ENCODE results near the gene TMPRSS4. TPM values are rescaled to one million over a fixed set of nuclear protein-coding genes. Genes with fewer than 3 reads are reported as not detected.

TMPRSS4 gene
- total RNA-seq, 2 experiments from 2014 or later: not detected

DNA sequence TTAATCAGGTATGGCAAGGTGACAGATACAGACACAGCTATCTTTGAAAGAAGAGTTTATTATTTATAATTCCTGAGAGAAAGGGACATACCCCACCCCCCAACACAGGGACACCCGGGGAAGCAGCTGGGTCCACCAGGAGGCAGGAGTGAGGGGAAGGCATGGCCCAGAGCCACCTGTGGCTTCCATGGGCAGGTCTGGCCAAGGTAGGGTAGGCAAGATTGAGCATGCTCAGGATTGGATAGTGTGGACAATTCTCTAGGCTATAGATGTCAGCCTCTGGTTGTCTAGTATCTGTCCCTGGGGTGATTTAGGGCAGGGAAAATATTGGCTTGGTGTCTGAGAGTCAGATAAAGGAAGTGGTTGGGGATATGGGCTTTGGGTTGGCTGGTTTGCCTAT lies 37.4 kb downstream of the TMPRSS4 start:
- Mint-ChIP-seq H3K27ac (no peak overlapping the region), H3K36me3 (ENCODE audit: low read depth) (no peaks in the 10 kb centered on the region), H3K27me3 (peaks cover 12% of the 10 kb centered on the region), H3K4me1 (ENCODE audit: low read depth) (no peaks in the 10 kb centered on the region), H3K4me3 (no peak overlapping the region), H3K9me3 (no peaks in the 10 kb centered on the region)
- Histone ChIP-seq H3K4me3 (ENCODE audit: low read length) (no peak overlapping the region), H3K27ac (ENCODE audit: low read depth in 1 of 2, low read length in 2 of 2) (no peak overlapping the region), H3K27me3 (ENCODE audit: control insufficient read depth in 1 of 2, insufficient read depth in 2 of 2, low read length in 2 of 2) (peaks cover 0 to 3% of the 10 kb centered on the region in 2 experiments), H3K4me1 (ENCODE audit: insufficient read depth, low read length) (peaks cover 3% of the 10 kb centered on the region), H3K9me3 (ENCODE audit: control insufficient read depth in 1 of 2, insufficient read depth in 1 of 2, low read length in 2 of 2) (no peaks in the 10 kb centered on the region), H3K36me3 (ENCODE audit: insufficient read depth, low read length) (no peaks in the 10 kb centered on the region)
- TF ChIP-seq, protein P1, sequence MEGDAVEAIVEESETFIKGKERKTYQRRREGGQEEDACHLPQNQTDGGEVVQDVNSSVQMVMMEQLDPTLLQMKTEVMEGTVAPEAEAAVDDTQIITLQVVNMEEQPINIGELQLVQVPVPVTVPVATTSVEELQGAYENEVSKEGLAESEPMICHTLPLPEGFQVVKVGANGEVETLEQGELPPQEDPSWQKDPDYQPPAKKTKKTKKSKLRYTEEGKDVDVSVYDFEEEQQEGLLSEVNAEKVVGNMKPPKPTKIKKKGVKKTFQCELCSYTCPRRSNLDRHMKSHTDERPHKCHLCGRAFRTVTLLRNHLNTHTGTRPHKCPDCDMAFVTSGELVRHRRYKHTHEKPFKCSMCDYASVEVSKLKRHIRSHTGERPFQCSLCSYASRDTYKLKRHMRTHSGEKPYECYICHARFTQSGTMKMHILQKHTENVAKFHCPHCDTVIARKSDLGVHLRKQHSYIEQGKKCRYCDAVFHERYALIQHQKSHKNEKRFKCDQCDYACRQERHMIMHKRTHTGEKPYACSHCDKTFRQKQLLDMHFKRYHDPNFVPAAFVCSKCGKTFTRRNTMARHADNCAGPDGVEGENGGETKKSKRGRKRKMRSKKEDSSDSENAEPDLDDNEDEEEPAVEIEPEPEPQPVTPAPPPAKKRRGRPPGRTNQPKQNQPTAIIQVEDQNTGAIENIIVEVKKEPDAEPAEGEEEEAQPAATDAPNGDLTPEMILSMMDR (IDR thresholded peaks at IDR 0.05): no peak
- no peak for ATAC-seq (ENCODE audit: poor library complexity)
- POLR2A ChIA-PET: no interaction called here
- peak in 1 of 14 experiments; percentile 20 for DNase-seq
- CTCF ChIA-PET: no interaction called here
- intact Hi-C loops (cut with DNase I, micrococcal nuclease): no loop called here

DNA sequence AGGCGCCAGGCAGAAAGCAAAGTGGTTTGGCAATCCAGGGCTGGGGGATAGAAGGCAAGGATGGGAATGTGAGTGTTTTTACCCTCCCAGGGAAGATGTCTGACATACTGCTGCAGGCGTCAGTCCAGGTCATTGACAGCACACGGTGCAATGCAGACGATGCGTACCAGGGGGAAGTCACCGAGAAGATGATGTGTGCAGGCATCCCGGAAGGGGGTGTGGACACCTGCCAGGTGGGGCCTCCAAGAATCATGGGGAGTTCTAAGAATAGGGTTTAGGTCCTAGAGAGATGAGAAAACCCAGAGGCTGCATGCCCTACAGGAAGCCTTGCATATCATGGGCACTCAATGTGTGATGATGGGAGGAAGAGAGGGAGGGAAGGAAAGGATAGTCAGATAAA lies 38.2 kb downstream of the TMPRSS4 start:
- TF ChIP-seq, protein P1 (IDR thresholded peaks at IDR 0.05): no peak
- ATAC-seq (ENCODE audit: poor library complexity): no peak
- DNase-seq: peak in 1 of 14 experiments; percentile 33
- peaks cover 0 to 3% of the 10 kb centered on the region in 2 experiments for H3K27me3 ChIP-seq (ENCODE audit: control insufficient read depth in 1 of 2, insufficient read depth in 2 of 2, low read length in 2 of 2)
- ChIA-PET POLR2A (no interaction called here), CTCF (no interaction called here)
- no peak overlapping the region for H3K4me3 ChIP-seq (ENCODE audit: low read length)
- intact Hi-C loops (cut with DNase I, micrococcal nuclease): no loop called here
- no peaks in the 10 kb centered on the region for H3K9me3 ChIP-seq (ENCODE audit: control insufficient read depth in 1 of 2, insufficient read depth in 1 of 2, low read length in 2 of 2)
- no peak overlapping the region for H3K27ac Mint-ChIP-seq
- H3K36me3 Mint-ChIP-seq (ENCODE audit: low read depth): no peaks in the 10 kb centered on the region
- no peaks in the 10 kb centered on the region for H3K36me3 ChIP-seq (ENCODE audit: insufficient read depth, low read length)
- H3K9me3 Mint-ChIP-seq: no peaks in the 10 kb centered on the region
- peaks cover 3% of the 10 kb centered on the region for H3K4me1 ChIP-seq (ENCODE audit: insufficient read depth, low read length)
- H3K4me3 Mint-ChIP-seq: no peak overlapping the region
- no peaks in the 10 kb centered on the region for H3K4me1 Mint-ChIP-seq (ENCODE audit: low read depth)
- no peak overlapping the region for H3K27ac ChIP-seq (ENCODE audit: low read depth in 1 of 2, low read length in 2 of 2)
- peaks cover 12% of the 10 kb centered on the region for H3K27me3 Mint-ChIP-seq

DNA sequence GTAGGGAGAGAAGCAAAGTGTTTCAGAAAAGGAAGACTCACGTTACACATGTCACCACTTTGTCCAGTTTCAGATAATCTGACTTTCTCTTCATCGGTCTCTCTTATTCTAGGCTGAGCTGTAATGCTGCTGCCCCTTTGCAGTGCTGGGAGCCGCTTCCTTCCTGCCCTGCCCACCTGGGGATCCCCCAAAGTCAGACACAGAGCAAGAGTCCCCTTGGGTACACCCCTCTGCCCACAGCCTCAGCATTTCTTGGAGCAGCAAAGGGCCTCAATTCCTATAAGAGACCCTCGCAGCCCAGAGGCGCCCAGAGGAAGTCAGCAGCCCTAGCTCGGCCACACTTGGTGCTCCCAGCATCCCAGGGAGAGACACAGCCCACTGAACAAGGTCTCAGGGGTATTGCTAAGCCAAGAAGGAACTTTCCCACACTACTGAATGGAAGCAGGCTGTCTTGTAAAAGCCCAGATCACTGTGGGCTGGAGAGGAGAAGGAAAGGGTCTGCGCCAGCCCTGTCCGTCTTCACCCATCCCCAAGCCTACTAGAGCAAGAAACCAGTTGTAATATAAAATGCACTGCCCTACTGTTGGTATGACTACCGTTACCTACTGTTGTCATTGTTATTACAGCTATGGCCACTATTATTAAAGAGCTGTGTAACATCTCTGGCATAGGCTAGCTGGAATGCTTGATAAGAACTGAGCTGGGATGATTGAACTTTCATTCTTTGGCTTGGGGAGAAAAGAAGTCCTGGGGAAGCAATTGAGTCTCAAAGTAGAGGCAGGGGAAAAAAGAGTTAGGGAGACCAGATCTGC lies 41.1 kb downstream of the TMPRSS4 start:
- Histone ChIP-seq H3K27ac (ENCODE audit: low read depth in 1 of 2, low read length in 2 of 2) (no peak overlapping the region), H3K36me3 (ENCODE audit: insufficient read depth, low read length) (no peaks in the 10 kb centered on the region), H3K4me1 (ENCODE audit: insufficient read depth, low read length) (peaks cover 3% of the 10 kb centered on the region), H3K9me3 (ENCODE audit: control insufficient read depth in 1 of 2, insufficient read depth in 1 of 2, low read length in 2 of 2) (no peaks in the 10 kb centered on the region), H3K4me3 (ENCODE audit: low read length) (no peak overlapping the region), H3K27me3 (ENCODE audit: control insufficient read depth in 1 of 2, insufficient read depth in 2 of 2, low read length in 2 of 2) (peaks cover 0 to 3% of the 10 kb centered on the region in 2 experiments)
- Mint-ChIP-seq H3K27ac (no peak overlapping the region), H3K36me3 (ENCODE audit: low read depth) (no peaks in the 10 kb centered on the region), H3K4me1 (ENCODE audit: low read depth) (no peaks in the 10 kb centered on the region), H3K4me3 (no peak overlapping the region), H3K9me3 (no peaks in the 10 kb centered on the region), H3K27me3 (peaks cover 8% of the 10 kb centered on the region)
- ChIA-PET CTCF (no interaction called here), POLR2A (no interaction called here)
- intact Hi-C loops (cut with DNase I, micrococcal nuclease): no loop called here
- ATAC-seq (ENCODE audit: poor library complexity): no peak
- peak in 1 of 14 experiments; percentile 14 for DNase-seq
- TF ChIP-seq, protein P1 (IDR thresholded peaks at IDR 0.05): no peak

Measured in CD4-positive, alpha-beta T cell (primary cell).